K562 (cell line): Measurements from ENCODE around the gene BICDL1.

Source experiments
- CBX5 ChIP-seq: IDR thresholded peaks from 2 replicates; pipeline ENCODE4 v1.6.1; 2014; ENCODE audit warnings: low read depth, borderline replicate concordance
- CTCF ChIP-seq, 3 experiments: IDR thresholded peaks in 2 of 3; conservative IDR thresholded peaks in 1 of 3; 2 replicates each; pipeline ENCODE4 v1.5.1; 2011 to 2012; ENCODE audit warnings: low read length in 3 of 3, mild to moderate bottlenecking in 3 of 3, control low read depth in 2 of 3, improper control_type of control experiment in 1 of 3, inconsistent platforms in 1 of 3, low read depth in 1 of 3, mixed read lengths in 1 of 3, moderate library complexity in 1 of 3; ENCODE audit not compliant: insufficient read depth in 2 of 3
- EZH2 ChIP-seq: IDR thresholded peaks from 2 replicates; pipeline ENCODE4 v1.6.1; 2012; ENCODE audit warnings: low read depth, mild to moderate bottlenecking, inconsistent platforms, low read length, borderline replicate concordance
- MAFK ChIP-seq: IDR thresholded peaks from 2 replicates; pipeline ENCODE4 v1.6.1; 2011; ENCODE audit warnings: low read length, improper control_type of control experiment
- NFXL1 ChIP-seq: fragments of 450-650 bp; formaldehyde crosslinking; IDR thresholded peaks from 2 replicates; pipeline ENCODE4 v1.4.0; 2021; ENCODE audit warnings: mild to moderate bottlenecking
- POLR2AphosphoS5 ChIP-seq: IDR thresholded peaks from 2 replicates; pipeline ENCODE4 v1.6.1; 2011; ENCODE audit warnings: mild to moderate bottlenecking, low read depth, low read length, moderate library complexity; ENCODE audit not compliant: control insufficient read depth, insufficient read depth
- SMAD1 ChIP-seq: fragments of 150-350 bp; IDR thresholded peaks from 2 replicates; pipeline ENCODE4 v1.6.1; 2014; ENCODE audit warnings: low read length, low read depth; ENCODE audit not compliant: partially characterized antibody
- TEAD1 ChIP-seq, 2 experiments: fragments of 450-650 bp in 1 of 2; sonication (generic) in 1 of 2; formaldehyde crosslinking; IDR thresholded peaks; 2 replicates each; pipeline versions ENCODE4 v1.4.0 to v1.8.0; 2020 to 2022; ENCODE audit warnings: mild to moderate bottlenecking in 2 of 2, missing genetic modification reagents in 1 of 2
- ZBTB33 ChIP-seq: sonication (generic); formaldehyde crosslinking; IDR thresholded peaks from 2 replicates; pipeline ENCODE4 v1.8.1; 2023; ENCODE audit warnings: mild to moderate bottlenecking, missing genetic modification reagents
- ZNF436 ChIP-seq: fragments of 250-450, 450-650 bp; sonication (Bioruptor Pico); formaldehyde crosslinking; IDR thresholded peaks from 2 replicates; pipeline ENCODE4 v1.7.0; 2020; ENCODE audit warnings: mild to moderate bottlenecking
- ZNF668 ChIP-seq: fragments of 250-450 bp; sonication (Bioruptor Pico); IDR thresholded peaks from 2 replicates; pipeline ENCODE4 v1.8.0; 2022; ENCODE audit warnings: mild to moderate bottlenecking, inconsistent platforms

- TF ChIP-seq CTCF (IDR thresholded peaks at IDR 0.05 in 2 of 3, conservative IDR thresholded peaks at IDR 0.05 in 1 of 3; ENCODE audit: insufficient read depth in 2 of 3, low read depth in 1 of 3, low read length in 3 of 3) (no peak), TEAD1 (CRISPR knock-in tag; IDR thresholded peaks at IDR 0.05) (no peak), ZNF668 (CRISPR knock-in tag) (no peak), POLR2AphosphoS5 (no peak), EZH2 (no peak), CBX5 (no peak), NFXL1 (CRISPR knock-in tag) (no peak), MAFK (no peak), ZNF436 (no peak), ZBTB33 (CRISPR knock-in tag) (no peak), SMAD1 (no peak)
These were observed 107.7 kb downstream of the BICDL1 start for GRCh38 chr12:120096671-120097202.
